NCI-H1092 (cell line): ENCODE measurements around the gene SELENOF.
"Not testable (repeated sequence)": the region's sequence is repeated elsewhere in the genome, so short reads cannot be mapped to it uniquely, and the experiment has no call there.

ENCODE experiments used
- DNase-seq: peaks from one replicate; lab custom pipeline; 2025; lab: John Stamatoyannopoulos, UW

The SELENOF gene

DNA sequence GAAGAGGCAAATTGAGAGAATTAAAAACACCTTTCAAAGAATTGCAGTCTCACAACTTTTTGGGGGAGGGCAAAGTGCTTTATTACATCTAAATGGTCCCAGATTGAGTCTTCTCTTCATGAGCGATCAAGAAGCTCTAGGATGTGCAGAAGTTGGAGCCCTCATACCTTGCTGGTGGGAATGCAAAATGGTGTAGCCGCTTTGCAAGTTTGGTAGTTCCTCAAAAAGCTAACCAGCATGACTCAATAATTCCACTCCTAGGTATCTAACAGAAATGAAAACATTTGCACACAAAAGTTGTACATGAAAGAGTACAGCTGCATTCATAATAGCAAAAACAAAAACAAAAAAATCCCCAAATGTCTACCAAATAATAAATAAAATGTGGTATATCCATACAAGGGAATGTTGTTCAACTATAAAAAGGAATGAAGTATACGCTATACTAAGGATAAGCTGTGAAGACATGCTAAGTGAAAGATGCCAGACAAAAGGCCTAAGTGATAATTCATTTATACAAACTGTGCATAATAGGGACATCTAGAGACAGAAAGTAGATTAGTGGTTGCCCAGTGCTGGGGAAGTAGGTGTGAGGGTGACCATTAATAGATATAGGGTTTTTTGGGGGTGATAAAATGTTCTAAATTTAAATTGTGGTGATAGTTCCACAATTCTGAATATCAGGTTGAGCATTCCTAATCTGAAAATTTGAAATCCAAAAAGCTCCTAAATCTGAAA, 55.2 kb downstream of the SELENOF start:
- DNase-seq: no peak

DNA sequence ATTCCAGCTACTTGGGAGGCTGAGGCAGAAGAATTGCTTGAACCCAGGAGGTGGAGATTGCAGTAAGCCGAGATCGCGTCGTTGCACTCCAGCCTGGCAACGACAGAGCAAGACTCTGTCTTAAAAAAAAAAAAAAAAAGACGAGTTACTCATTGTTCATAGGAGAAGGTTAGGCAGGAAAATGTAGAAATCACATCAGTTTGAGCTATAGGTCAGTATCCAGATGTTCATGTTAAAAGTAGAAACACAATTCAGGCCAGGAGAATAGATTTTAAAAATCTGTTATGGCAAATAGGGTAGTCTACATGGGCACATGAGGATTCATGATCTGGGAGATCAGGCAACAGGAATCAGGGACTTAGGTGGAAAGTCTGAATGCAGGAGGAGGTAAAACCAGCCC, 57.7 kb downstream of the SELENOF start:
- DNase-seq: no peak

DNA sequence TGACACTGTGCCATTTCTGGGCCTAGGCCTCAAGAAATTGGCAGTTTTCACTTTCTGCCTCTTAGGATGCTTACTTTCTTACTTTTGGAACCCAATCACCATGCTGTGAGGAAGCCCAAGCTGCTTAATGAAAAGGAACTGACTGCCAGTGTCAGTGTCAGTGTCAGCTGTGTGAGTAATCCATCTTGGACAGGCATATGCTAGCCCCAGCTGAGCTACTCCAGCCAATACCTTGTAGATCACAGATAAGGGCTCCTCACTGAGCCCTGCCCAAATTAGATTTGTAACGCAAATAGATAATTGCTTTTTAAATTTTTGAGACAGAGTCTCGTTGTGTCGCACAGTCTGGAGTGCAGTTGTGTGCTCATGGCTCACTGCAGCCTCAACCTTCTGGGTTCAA, 59.6 kb downstream of the SELENOF start:
- no peak for DNase-seq

DNA sequence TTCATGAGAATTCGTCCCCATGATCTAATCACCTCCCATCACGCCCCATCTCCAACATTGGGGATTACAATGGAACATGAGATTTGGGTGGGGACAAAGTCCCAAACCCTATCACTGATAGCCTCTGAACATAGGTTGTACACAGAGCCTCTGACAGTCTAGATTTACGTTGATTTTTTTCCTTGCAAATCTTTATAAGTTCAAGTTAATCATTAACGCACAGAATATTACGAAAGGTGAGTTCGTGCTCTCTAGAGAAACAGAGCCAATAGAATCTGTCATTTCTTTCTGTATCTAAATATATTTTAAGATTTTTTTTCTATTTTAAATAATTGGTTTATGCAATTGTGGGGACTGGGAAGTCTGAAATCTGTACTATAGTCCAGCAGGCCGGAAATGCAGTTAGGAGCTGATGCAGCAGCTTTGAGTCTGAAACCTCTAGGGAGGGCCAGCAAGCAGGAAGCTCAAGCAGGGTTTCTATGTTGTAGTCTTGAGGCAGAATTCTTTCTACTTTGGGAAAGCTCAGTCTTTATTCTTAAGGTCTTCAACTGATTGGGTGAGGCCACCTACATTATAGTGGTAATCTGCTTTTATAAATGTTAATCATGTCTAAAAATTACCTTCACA, 61.0 kb downstream of the SELENOF start:
- DNase-seq: no peak

DNA sequence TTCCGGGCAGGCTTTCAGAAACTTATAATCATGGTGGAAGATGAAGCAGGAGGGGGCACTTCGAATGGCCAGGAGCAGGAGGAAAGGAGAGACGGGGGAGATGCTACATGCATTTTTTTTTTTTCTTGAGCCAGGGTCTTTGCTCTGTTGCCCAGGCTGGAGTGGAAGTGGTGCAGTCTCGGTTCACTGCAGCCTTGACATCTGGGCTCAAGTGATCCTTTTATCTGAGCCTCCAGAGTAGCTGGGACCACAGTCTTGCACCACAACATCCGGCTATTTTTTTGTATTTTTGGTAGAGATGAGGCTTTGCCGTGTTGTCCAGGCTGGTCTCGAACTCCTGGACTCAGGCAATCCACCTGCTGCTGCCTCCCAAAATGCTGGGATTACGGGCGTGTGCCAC, 61.6 kb downstream of the SELENOF start:
- DNase-seq: no peak

DNA sequence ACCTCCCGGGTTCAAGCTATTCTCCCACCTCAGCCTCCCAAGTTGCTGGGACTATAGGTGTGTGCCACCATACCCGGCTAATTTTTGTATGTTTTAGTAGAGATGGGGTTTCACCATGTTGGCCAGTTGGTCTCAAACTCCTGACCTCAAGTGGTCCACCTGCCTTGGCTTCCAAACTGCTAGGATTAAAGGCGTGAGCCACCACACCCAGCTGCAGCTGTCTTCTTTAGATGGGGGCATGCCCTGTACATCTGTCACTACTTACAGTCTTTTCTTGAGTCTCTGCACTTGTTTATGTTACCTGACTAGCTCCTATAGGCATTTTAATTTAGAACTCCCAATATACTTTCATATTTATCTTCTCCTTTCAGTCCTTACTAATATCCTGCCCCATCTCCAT, 64.2 kb downstream of the SELENOF start:
- no peak for DNase-seq

DNA sequence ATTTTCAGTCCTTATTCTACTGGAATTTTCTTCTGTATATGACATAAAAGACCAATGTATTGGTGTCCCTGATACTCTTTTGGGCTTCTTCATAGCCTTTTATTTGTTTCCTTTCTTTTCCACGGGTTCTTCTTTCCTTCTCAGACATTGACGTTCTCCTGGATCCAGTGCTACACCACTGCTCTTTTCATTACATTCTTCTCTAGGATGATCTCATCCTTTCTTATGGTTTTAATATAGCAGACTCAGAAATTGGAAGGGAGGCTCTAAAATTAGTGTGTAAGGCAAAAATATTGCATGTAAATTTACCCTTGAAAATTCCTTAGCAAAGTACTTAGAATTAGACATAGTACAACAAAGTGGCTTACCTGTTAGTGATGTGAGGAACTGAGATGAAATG, 65.3 kb downstream of the SELENOF start:
- DNase-seq: no peak

DNA sequence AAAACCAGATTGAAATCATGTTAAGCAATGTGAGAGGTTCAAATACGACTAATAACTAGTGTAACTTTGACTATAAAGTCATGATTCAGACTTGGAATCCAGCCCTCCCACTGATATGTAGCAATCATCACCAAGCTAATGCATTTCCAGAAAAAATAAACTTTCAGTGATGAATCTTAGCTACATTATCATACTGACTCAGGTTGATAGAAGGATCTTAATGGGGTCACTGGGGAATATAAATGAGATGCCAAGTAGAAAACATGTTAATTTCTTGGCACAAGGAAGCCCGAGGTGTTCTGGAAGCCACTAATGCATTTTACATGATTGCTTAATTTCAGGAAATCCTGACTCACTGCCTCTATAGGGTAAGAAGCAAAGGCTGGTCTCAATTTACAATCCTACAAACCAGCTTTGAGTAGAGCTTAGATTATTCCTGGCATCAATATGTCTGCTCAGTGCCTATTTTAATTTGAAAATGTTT, 67.7 kb downstream of the SELENOF start:
- DNase-seq: no peak

DNA sequence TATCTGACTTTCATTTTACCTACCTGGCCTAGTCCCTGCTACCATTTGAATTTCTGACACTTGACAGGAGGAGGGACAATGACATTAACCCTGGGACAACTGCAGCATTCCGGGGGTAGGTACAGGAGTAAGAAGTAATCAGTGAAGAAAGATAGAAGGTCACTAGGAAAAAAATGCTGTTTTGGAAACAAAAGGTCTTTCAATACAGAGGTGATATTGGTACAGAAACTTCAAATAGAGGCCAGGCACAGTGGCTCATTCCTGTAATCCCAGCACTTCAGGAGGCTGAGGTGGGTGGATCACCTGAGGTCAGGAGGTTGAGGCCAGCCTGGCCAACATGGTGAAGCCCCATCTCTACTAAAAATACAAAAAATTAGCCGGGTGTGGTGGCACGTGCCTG, 68.4 kb downstream of the SELENOF start:
- no peak for DNase-seq

DNA sequence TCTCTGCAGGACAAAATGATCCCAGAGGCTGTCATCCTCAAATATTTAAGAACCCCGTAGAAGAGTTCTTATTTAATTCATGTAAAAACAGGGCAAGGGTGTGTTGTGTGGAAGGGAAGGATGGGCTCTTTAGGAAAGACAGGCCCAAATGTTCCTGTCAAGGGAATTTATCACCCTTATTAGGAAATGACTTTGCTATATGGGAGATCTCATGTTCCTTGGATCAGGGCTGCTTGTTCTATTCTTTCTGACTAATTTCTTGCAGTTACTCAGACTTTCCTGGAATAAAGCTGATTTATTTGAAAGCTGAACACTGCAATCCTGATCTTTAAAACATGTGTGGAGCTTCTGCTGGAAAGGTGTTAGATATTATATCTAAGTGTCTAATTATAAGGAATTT, 72.8 kb downstream of the SELENOF start:
- DNase-seq: no peak

DNA sequence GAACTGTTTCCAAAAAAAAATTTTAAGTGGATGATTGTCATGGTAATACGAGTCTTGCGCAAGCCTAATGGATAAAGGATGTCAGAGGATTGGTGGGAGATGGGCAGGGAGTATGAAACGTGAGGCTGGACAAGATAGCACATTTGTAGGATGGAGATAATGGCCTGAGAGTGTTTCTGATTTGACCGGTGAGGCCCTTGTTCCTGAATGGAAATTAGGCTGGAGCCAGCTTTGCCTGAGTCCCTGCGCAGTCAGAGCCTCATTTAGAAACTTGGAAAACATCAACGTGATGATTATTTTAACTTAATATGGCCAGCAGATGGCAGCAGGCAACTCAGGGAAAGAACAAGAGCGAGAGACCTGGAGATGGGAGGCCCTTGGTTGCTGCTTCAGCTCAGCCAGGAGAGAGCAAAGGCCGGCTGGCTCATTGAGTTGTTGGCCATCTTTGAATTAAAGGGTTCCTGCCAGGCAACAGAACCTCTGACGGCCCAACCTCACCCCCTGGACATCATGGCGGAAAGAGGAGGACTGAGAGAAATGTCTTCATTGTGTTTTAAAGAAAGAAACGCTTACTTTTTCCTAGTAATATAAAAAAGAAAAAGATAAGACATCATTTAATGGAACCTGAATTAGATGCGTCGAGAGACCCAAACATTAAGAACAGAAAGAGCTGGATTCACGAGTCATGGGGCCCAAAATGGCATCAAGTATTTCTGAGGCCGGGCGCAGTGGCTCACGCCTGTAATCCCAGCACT, 80.3 kb downstream of the SELENOF start:
- peak; percentile 88 for DNase-seq

DNA sequence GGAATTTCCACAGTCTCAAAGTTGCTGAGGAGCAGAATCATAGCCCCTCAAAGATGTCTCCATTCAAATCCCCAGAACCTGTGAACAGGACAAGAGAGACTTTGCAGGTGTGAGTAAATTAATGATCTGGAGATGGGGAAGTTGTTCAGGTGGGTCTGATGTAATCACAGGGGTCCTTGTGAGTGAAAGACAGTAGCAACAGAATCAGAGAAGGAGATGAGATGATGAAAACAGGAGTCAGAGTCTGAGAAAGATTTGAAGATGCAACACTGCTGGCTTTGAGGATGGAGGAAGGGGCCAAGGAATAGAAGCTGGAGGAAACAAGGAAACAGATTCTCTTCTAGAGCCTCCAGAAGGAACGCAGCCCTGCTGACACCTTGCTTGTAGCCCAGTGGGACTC, 81.5 kb downstream of the SELENOF start:
- no peak for DNase-seq

DNA sequence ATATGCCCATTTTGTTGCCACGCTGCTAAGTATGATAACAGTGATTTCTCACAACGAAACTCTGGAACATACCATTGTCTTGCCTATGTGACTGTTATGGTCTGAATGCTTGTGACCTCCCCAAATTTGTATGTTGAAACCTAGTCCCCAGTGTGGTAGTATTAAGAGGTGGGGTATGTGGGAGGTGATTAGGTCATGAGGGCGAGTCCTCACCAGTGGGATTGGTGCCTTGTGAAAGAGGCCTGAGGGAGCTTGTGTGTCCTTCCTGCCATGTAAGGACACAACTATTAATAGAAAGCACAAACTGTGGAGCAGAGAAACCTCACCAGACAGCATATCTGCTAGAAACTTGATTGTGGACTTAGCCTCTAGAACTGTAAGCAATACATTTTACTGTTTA, 84.6 kb downstream of the SELENOF start:
- DNase-seq: no peak

DNA sequence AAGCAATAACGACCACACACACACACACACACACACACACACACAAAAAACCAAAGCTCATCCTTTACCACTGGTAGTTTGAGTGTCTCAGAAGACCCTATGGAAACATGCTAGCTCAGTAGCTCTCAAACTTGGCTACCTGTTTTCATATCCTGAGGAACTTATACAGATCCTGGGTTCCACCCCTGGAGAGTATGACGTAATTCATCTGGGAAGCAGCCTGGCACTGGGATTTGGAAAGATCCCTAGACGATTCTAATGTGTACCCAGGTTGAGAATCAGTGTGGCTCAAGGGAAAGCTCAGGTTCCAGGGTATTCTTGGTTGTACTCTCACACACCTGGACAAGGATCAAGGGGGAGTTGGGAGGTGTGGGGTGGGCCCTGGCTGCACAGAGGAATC, 85.9 kb downstream of the SELENOF start:
- DNase-seq: no peak

DNA sequence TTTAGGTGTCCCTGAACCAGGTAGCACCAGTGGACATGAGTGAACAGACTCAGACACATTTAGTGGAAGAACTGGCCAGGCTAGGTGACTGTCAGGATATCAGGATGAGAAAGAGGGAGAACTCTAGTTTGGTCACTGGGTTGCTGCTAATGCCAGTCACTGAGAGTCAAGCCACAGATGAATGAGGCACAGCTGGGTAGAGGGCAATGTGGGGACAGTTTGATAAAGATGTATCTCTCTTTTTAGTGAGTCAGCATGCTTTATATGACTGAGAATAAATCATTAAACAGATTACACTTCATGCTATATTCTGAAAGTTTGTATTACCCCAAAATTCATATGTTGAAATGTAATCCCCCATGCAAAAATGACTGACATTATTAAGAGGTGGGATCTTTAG, 87.1 kb downstream of the SELENOF start:
- no peak for DNase-seq

DNA sequence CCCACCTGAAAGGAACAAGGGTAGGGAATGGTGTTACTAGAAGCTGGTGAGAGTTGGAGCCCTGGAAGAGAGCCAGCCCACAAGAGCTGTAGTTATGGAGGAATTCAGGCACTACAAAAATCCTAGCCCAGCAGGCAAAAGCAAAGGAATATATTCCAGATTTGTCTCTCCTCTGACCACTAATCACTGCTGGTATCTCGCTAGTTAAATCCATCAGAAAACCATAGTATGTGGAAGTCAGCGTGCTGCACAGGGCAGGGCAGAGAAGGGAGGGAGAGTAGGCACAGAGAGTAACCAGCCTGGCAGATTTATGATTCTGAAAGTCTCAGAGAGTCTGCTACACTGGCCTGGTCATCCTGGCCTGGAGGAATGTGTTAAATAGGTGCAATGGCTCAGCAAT, 88.6 kb downstream of the SELENOF start:
- DNase-seq: no peak

DNA sequence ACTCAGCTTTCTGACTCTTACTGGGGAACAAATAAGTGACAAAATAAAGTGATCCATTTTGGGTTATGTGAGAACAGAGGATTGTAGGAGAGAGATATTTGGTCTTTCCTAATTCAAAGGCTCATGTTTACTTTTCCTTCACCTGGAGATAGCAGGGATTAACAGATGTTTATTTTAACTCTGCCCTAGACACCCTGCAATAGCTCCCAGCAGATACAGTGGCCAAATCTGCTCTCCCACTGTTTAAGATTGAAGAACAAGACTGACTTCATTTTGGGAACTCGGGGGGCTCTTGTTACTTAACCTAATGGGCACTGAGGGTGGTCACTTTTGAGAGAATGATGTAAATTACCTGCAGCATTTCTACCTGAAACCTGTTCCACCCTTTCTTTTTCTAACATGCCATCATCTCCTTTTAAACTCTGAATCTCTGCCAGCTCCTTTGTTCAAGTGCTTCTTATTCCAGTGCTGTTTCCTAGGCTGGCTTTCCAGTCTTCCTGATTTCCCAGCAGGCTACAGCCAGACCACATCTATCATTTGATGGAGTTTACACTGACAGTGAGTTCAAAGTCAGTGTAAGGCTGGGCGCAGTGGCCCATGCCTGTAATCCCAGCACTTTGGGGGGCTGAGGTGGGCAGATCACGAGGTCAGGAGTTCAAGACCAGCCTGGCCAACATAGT, 90.0 kb downstream of the SELENOF start:
- no peak for DNase-seq

DNA sequence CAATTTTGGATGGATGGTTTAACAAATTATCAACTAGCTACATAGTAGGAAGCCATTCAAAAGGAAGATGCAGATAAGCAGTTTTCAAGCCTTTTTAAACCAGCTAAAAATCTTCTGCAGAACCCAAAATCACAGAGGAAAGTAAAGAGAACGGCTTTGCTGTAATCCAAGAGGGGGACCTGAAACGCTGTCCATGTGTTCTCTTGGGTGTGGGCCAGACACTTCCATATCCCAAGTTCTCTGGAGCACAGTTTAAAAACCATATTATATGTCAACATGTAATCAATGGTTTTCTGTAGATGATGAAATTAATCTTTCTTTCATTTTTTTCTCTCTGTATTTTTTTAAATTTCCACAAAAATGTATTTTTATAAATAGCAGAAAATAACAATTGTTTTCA, 90.5 kb downstream of the SELENOF start:
- no peak for DNase-seq

DNA sequence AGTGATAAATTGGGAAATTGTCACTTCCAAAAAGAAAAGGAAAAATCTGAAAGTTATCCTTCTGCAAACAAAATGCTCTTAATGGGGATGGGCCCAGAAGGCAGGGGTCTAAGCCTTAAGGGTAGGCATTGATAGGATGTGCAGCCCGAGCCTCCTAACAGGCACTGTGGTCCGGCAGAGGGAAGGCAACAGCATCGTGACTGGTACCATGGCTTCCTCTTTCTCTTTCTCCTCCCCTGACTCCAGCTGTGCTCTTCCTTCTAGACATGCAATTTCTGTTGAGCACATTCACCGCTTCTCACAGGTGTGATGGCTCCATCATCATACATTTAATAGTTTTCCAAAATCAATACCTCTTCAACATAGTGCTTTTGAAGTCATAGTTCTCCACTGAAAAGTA, 91.5 kb downstream of the SELENOF start:
- no peak for DNase-seq

DNA sequence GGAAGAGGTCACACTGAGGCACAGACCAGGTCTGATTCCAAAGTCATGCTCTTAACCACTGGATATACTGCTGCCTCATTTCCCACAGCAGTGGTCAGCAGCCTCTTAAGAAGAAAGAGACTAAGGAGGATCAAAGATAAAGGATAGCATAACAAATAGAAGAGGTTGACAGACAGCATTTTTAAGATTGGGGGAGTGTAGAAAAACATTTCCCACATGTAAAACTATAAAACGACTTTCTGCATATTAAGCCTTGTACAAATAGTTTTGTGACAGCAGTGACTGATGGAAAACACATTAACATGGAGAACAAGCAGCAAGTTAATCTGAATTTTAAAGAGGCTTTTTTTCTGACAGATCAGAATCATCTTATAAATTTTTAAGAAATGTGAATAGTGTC, 92.0 kb downstream of the SELENOF start:
- DNase-seq: no peak

DNA sequence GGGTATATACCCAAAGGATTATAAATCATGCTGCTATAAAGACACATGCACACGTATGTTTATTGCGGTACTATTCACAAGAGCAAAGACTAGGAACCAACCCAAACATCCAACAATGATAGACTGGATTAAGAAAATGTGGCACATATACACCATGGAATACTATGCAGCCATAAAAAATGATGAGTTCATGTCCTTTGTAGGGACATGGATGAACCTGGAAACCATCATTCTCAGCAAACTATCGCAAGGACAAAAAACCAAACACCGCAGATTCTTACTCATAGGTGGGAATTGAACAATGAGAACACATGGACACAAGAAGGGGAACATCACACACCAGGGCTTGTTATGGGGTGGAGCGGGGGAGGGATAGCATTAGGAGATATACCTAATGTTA, 94.0 kb downstream of the SELENOF start:
- not testable (repeated sequence) for DNase-seq

DNA sequence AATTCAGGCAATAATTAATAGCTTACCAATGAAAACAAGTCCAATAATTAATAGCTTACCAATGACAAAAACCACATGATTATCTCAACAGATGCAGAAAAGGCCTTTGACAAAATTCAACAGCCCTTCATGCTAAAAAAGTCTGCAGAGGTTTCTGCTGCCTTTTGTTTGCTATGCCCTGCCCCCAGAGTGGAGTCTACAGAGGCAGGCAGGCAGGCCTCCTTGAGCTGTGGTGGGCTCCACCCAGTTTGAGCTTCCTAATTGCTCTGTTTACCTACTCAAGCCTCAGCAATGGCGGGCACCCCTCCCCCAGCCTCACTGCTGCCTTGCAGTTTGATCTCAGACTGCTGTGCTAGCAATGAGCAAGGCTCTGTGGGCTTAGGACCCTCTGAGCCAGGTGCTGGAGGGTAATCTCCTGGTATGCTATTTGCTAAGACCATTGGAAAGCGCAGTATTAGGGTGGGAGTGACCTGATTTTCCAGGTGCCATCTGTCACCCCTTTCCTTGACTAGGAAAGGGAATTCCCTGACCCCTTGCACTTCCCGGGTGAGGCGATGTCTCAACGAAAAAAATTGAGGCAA, 96.6 kb downstream of the SELENOF start:
- not testable (repeated sequence) for DNase-seq
